Left lobe of liver (tissue), 2 donors: Measurements from ENCODE around the gene OR10R2. TPM values are rescaled to one million over a fixed set of nuclear protein-coding genes. Genes with fewer than 3 reads are reported as not detected.
"Not testable (repeated sequence)": the region's sequence is repeated elsewhere in the genome, so short reads cannot be mapped to it uniquely, and the experiment has no call there.

Experiments used
- ATAC-seq: fragments of 200-7000 bp; cut with Tn5 transposase; one replicate; pipeline ENCODE4 v1.9.1; 2020; ENCODE audit warnings: mild to moderate bottlenecking, moderate library complexity
- DNase-seq: peaks from one replicate; pipeline ENCODE4 v3.0.0-alpha.2; 2020; ENCODE audit warnings: low spot score
- total RNA-seq: library from RNA; stranded (reverse); gene quantifications from one replicate; pipeline ENCODE4 v1.2.1, GENCODE V29; 2021
- donor health status: DM: no; HTN: no; CAD: no; lungs with moderate emphysema.
- donor health status: DM: no; HTN: yes; CAD: no.

Gene OR10R2
- not detected for total RNA-seq

GRCh38 chr1:158471920-158472319 is at the start of gene OR10R2:
TSS of gene OR10R2 (plus strand) at chr1:158472220. CDS start at chr1:158472326, 106 bp downstream.
- DNase-seq (no peak), ATAC-seq (no peak)

GRCh38 chr1:158425027-158425426 is 47.0 kb upstream of the OR10R2 start:
- no peak for DNase-seq
- no peak for ATAC-seq

GRCh38 chr1:158426137-158426536 is 45.9 kb upstream of the OR10R2 start, which contains the start of gene OR10K2:
TSS of gene OR10K2 (minus strand) at chr1:158426237. CDS start at chr1:158420866, 5,371 bp downstream.
- ATAC-seq (no peak), DNase-seq (no peak)

- not testable (repeated sequence) for ATAC-seq, DNase-seq
Observed at GRCh38 chr1:158430163-158430562, 41.9 kb upstream of the OR10R2 start.

GRCh38 chr1:158434741-158435140 is 37.3 kb upstream of the OR10R2 start:
- ATAC-seq (no peak), DNase-seq (no peak)

GRCh38 chr1:158445376-158445775 is 26.6 kb upstream of the OR10R2 start:
- DNase-seq (no peak), ATAC-seq (no peak)

GRCh38 chr1:158454537-158454936 is 17.5 kb upstream of the OR10R2 start:
- DNase-seq (no peak), ATAC-seq (no peak)

- ATAC-seq, result no peak
- no peak for DNase-seq
Observed at GRCh38 chr1:158457246-158457645, 14.8 kb upstream of the OR10R2 start.

- DNase-seq (no peak), ATAC-seq (no peak)
Observed at GRCh38 chr1:158458263-158458662, 13.8 kb upstream of the OR10R2 start.

- no peak for DNase-seq
Observed at GRCh38 chr1:158461534-158461933, 10.5 kb upstream of the OR10R2 start, which contains the start of gene OR10K1. TSS of gene OR10K1 (plus strand) at chr1:158461834. CDS start at chr1:158465562, 3,728 bp downstream.

GRCh38 chr1:158485455-158485854 is 13.4 kb downstream of the OR10R2 start:
- no peak for DNase-seq
- ATAC-seq, result no peak

More at GRCh38 chr1:158461534-158461933, 10.5 kb upstream of the OR10R2 start, which contains the start of gene OR10K1:
- no peak for ATAC-seq

GRCh38 chr1:158491316-158491715 is 19.3 kb downstream of the OR10R2 start:
- DNase-seq, result no peak

GRCh38 chr1:158493054-158493453 is 21.0 kb downstream of the OR10R2 start:
- ATAC-seq (no peak), DNase-seq (no peak)

More at GRCh38 chr1:158491316-158491715, 19.3 kb downstream of the OR10R2 start:
- ATAC-seq, result no peak

- DNase-seq (no peak), ATAC-seq (no peak)
Observed at GRCh38 chr1:158494796-158495195, 22.8 kb downstream of the OR10R2 start.

GRCh38 chr1:158496374-158496773 is 24.4 kb downstream of the OR10R2 start:
- DNase-seq, result no peak
- ATAC-seq, result no peak

GRCh38 chr1:158506369-158506987 is 34.5 kb downstream of the OR10R2 start:
- DNase-seq (no peak), ATAC-seq (peak; percentile 54)

- no peak for ATAC-seq
- no peak for DNase-seq
Observed at GRCh38 chr1:158507511-158507910, 35.5 kb downstream of the OR10R2 start.

- DNase-seq (no peak), ATAC-seq (no peak)
Observed at GRCh38 chr1:158509471-158510156, 37.6 kb downstream of the OR10R2 start.

GRCh38 chr1:158516966-158517365 is 44.9 kb downstream of the OR10R2 start:
- DNase-seq, result no peak
- ATAC-seq, result no peak

GRCh38 chr1:158520021-158520420 is 48.0 kb downstream of the OR10R2 start:
- DNase-seq (no peak), ATAC-seq (no peak)

GRCh38 chr1:158520955-158521665 is 49.1 kb downstream of the OR10R2 start:
- ATAC-seq, result no peak
- no peak for DNase-seq

- DNase-seq (no peak), ATAC-seq (no peak)
Observed at GRCh38 chr1:158521666-158522058, 49.6 kb downstream of the OR10R2 start.
